A549 (cell line): ENCODE results near the gene TTLL9. TPM values are rescaled to one million over a fixed set of nuclear protein-coding genes. Genes with fewer than 3 reads are reported as not detected.

ENCODE experiments used
- ATAC-seq, 2 experiments: fragments of 200-7000 bp in 1 of 2; fragments of >200 bp in 1 of 2; cut with Nextera tagmentation in 1 of 2; cut with Tn5 transposase in 1 of 2; 3 replicates each; pipeline versions ENCODE4 v1.8.0 to v1.9.1; 2018 to 2020; ENCODE audit warnings: mild to moderate bottlenecking in 1 of 2, moderate library complexity in 1 of 2
- CTCF ChIA-PET: fragments of 300-600 bp; sonication (Branson Sonifier 250); formaldehyde crosslinking; extraction: SDS; loops from one replicate; lab custom pipeline; 2021; ENCODE audit warnings: antibody characterized with exemption, inconsistent platforms; lab: Yijun Ruan, JAX
- POLR2A ChIA-PET: fragments of 350-600 bp; formaldehyde crosslinking; extraction: SDS; loops from one replicate; lab custom pipeline; 2021; ENCODE audit warnings: antibody characterized with exemption, inconsistent platforms; lab: Yijun Ruan, JAX
- DNase-seq, 2 experiments: peaks; one replicate each; pipeline versions ENCODE4 v3.0.0 to v3.0.0-alpha.2; 2011 to 2016; ENCODE audit warnings: low read depth in 1 of 2, low spot score in 1 of 2
- FAIRE-seq: peaks from 2 replicates; lab custom pipeline; 2011; peaks lifted over from hg19 to GRCh38; lab: Jason Lieb, UNC
- H3K27ac ChIP-seq, 2 experiments: fragments of >200 bp; sonication (Bioruptor Twin); formaldehyde crosslinking; 3 replicates each; pipeline ENCODE4 v1.5.1; 2016 to 2017
- H3K4me1 ChIP-seq: fragments of >200 bp; sonication (Bioruptor Twin); formaldehyde crosslinking; 3 replicates; pipeline ENCODE4 v1.6.1; 2016
- H3K4me2 ChIP-seq: fragments of >200 bp; sonication (Bioruptor Twin); formaldehyde crosslinking; 3 replicates; pipeline ENCODE4 v1.6.1; 2016
- H3K4me3 ChIP-seq: fragments of >200 bp; sonication (Bioruptor Twin); formaldehyde crosslinking; 3 replicates; pipeline ENCODE4 v1.5.1; 2016
- H3K9me3 ChIP-seq: fragments of >200 bp; sonication (Bioruptor Twin); formaldehyde crosslinking; 3 replicates; pipeline ENCODE4 v1.6.1; 2016
- BHLHE40 ChIP-seq: IDR thresholded peaks from 2 replicates; pipeline ENCODE4 v1.6.1; 2012; ENCODE audit warnings: low read depth, low read length, inconsistent platforms
- CTCF ChIP-seq: fragments of >200 bp; sonication (Bioruptor Twin); formaldehyde crosslinking; IDR thresholded peaks from 3 replicates; pipeline ENCODE4 v1.5.1; 2016
- EHF ChIP-seq: fragments of 250-450 bp; sonication (Bioruptor Pico); IDR thresholded peaks from 2 replicates; pipeline ENCODE4 v1.5.0; 2020; ENCODE audit warnings: mild to moderate bottlenecking
- FOSB ChIP-seq: fragments of 250-450 bp; sonication (Bioruptor Pico); IDR thresholded peaks from 2 replicates; pipeline ENCODE4 v1.5.0; 2020; ENCODE audit warnings: mild to moderate bottlenecking, moderate library complexity
- HEYL ChIP-seq: fragments of 250-450 bp; sonication (Bioruptor Pico); IDR thresholded peaks from 2 replicates; pipeline ENCODE4 v1.8.0; 2021; ENCODE audit warnings: mild to moderate bottlenecking, moderate library complexity
- HOXB13 ChIP-seq: fragments of 250-450 bp; sonication (Bioruptor Pico); IDR thresholded peaks from 2 replicates; pipeline ENCODE4 v1.5.0; 2020; ENCODE audit warnings: low read depth, mild to moderate bottlenecking, moderate library complexity
- HOXB5 ChIP-seq: fragments of 250-450 bp; sonication (Bioruptor Pico); IDR thresholded peaks from 2 replicates; pipeline ENCODE4 v1.5.0; 2020; ENCODE audit warnings: mild to moderate bottlenecking, moderate library complexity
- JUN ChIP-seq, 2 experiments: fragments of >200 bp; sonication (Bioruptor Twin); formaldehyde crosslinking; IDR thresholded peaks; 2 replicates in 1 of 2; 3 replicates in 1 of 2; pipeline ENCODE4 v1.6.1; 2016 to 2017
- JUNB ChIP-seq: fragments of >200 bp; sonication (Bioruptor Twin); formaldehyde crosslinking; IDR thresholded peaks from 2 replicates; pipeline ENCODE4 v1.6.1; 2016
- MAZ ChIP-seq: fragments of 150-350 bp; IDR thresholded peaks from 2 replicates; pipeline ENCODE4 v1.6.1; 2014; ENCODE audit warnings: antibody characterized with exemption, low read depth, low read length, borderline replicate concordance
- NFE2L2 ChIP-seq: fragments of 150-350 bp; conservative IDR thresholded peaks from 2 replicates; pipeline ENCODE4 v1.6.1; 2014; ENCODE audit warnings: low read length
- PHF8 ChIP-seq: fragments of 200-600 bp; sonication (generic); IDR thresholded peaks from 2 replicates; pipeline ENCODE4 v1.6.1; 2016; ENCODE audit warnings: low read depth, mild to moderate bottlenecking, antibody characterized with exemption, moderate library complexity, borderline replicate concordance
- POLR2A ChIP-seq: IDR thresholded peaks from 2 replicates; pipeline ENCODE4 v1.6.1; 2012; ENCODE audit warnings: mild to moderate bottlenecking, low read length
- RARB ChIP-seq: fragments of 250-450 bp; sonication (Bioruptor Pico); IDR thresholded peaks from 2 replicates; pipeline ENCODE4 v1.8.0; 2021; ENCODE audit warnings: mild to moderate bottlenecking, moderate library complexity
- SMC3 ChIP-seq: fragments of >200 bp; sonication (Bioruptor Twin); formaldehyde crosslinking; IDR thresholded peaks from 3 replicates; pipeline ENCODE4 v1.6.1; 2018; ENCODE audit warnings: inconsistent platforms
- SREBF2 ChIP-seq: fragments of 450-650 bp; IDR thresholded peaks from 2 replicates; pipeline ENCODE4 v1.6.1; 2014; ENCODE audit warnings: mild to moderate bottlenecking, moderate library complexity
- TFCP2L1 ChIP-seq: fragments of 250-450 bp; sonication (Bioruptor Pico); IDR thresholded peaks from 2 replicates; pipeline ENCODE4 v1.5.0; 2021; ENCODE audit warnings: mild to moderate bottlenecking
- TP53 ChIP-seq: fragments of 250-450 bp; sonication (Bioruptor Pico); IDR thresholded peaks from 2 replicates; pipeline ENCODE4 v1.5.0; 2021; ENCODE audit warnings: mild to moderate bottlenecking, moderate library complexity
- ZNF302 ChIP-seq: fragments of 250-450 bp; sonication (Bioruptor Pico); IDR thresholded peaks from 2 replicates; pipeline ENCODE4 v1.9.0; 2021; ENCODE audit warnings: inconsistent platforms, mild to moderate bottlenecking, moderate library complexity
- WGBS: methylation state at CpG from one replicate; pipeline ENCODE4 v1.1.6; 2017; ENCODE audit errors: missing lambda C conversion rate; 5-methylcytosine and 5-hydroxymethylcytosine counted together
- polyA plus RNA-seq, 4 experiments: library from polyadenylated mRNA; depleted of rRNA in 3 of 4; stranded (reverse); fragments of >200 nt; fragmentation: RNase III in 1 of 4; extraction: RNeasy Plus Mini Kit Qiagen cat#74134 plus additional on column Dnase treatment in 1 of 4; gene quantifications; 2 replicates in 3 of 4; 3 replicates in 1 of 4; pipeline ENCODE4 v1.2.3, GENCODE V29; 2011 to 2017
- TF ChIP-seq, protein P1 (sequence below): fragments of >200 bp; sonication (Bioruptor Twin); formaldehyde crosslinking; IDR thresholded peaks from 3 replicates; pipeline ENCODE4 v1.6.1; 2016
- TF ChIP-seq, protein P2 (sequence below): IDR thresholded peaks from 2 replicates; pipeline ENCODE4 v1.6.1; 2012
- TF ChIP-seq, protein P3 (sequence below): IDR thresholded peaks from 2 replicates; pipeline ENCODE4 v1.6.1; 2012
- TF ChIP-seq, protein P4 (sequence below): fragments of 250-450 bp; sonication (Bioruptor Pico); IDR thresholded peaks from 2 replicates; pipeline ENCODE4 v1.5.0; 2021; ENCODE audit warnings: mild to moderate bottlenecking, moderate library complexity, borderline replicate concordance

TTLL9 gene
- polyA plus RNA-seq, 2 of the 4 experiments (the other 2 are of a cell fraction) = 0.06 to 0.15 TPM

- ChIA-PET POLR2A (no interaction called here), CTCF (interaction anchor here (0.6 to 2.5 kb wide), 8 partner anchors 10 to 168 kb away, joined by 3 to 9 read pairs (median 3); partner anchors contain the start of gene PDRG1)
- 46% methylated on average over 13 of the region's 13 CpGs for WGBS
Observed at GRCh38 chr20:31923388-31924331, 53.2 kb downstream of the TTLL9 start.

GRCh38 chr20:31924561-31924960 is 54.1 kb downstream of the TTLL9 start:
- no peak overlapping the region for H3K4me2 ChIP-seq
- TF ChIP-seq, protein P1, sequence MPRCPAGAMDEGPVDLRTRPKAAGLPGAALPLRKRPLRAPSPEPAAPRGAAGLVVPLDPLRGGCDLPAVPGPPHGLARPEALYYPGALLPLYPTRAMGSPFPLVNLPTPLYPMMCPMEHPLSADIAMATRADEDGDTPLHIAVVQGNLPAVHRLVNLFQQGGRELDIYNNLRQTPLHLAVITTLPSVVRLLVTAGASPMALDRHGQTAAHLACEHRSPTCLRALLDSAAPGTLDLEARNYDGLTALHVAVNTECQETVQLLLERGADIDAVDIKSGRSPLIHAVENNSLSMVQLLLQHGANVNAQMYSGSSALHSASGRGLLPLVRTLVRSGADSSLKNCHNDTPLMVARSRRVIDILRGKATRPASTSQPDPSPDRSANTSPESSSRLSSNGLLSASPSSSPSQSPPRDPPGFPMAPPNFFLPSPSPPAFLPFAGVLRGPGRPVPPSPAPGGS = no peak
- TF ChIP-seq POLR2A (no peak), RARB (no peak), SREBF2 (no peak), NFE2L2 (no peak)
- TF ChIP-seq, protein P2, sequence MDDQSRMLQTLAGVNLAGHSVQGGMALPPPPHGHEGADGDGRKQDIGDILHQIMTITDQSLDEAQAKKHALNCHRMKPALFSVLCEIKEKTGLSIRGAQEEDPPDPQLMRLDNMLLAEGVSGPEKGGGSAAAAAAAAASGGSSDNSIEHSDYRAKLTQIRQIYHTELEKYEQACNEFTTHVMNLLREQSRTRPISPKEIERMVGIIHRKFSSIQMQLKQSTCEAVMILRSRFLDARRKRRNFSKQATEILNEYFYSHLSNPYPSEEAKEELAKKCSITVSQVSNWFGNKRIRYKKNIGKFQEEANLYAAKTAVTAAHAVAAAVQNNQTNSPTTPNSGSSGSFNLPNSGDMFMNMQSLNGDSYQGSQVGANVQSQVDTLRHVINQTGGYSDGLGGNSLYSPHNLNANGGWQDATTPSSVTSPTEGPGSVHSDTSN = no peak
- ATAC-seq (no peak), DNase-seq (no peak), FAIRE-seq (no peak)
- H3K4me1 ChIP-seq = no peaks in the 10 kb centered on the region
- no peak overlapping the region for H3K4me3 ChIP-seq
- ChIA-PET CTCF (interaction anchor here (1.0 to 2.5 kb wide), 5 partner anchors 10 to 101 kb away, joined by 3 to 9 read pairs (median 5); partner anchors contain the start of gene PDRG1), POLR2A (no interaction called here)
- no peaks in the 10 kb centered on the region for H3K9me3 ChIP-seq
- H3K27ac ChIP-seq = no peak overlapping the region
- WGBS = 75% methylated on average over 8 of the region's 8 CpGs

More at GRCh38 chr20:31923388-31924331, 53.2 kb downstream of the TTLL9 start:
- no peak for TF ChIP-seq JUNB
- no peak for TF ChIP-seq HEYL (CRISPR knock-in tag)
- no peak for TF ChIP-seq CTCF
- TF ChIP-seq, protein P3, sequence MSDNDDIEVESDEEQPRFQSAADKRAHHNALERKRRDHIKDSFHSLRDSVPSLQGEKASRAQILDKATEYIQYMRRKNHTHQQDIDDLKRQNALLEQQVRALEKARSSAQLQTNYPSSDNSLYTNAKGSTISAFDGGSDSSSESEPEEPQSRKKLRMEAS = no peak
- TF ChIP-seq, protein P1 = no peak
- no peak for TF ChIP-seq JUN (IDR thresholded peaks at IDR 0.05)
- no peak for TF ChIP-seq FOSB (CRISPR knock-in tag)
- TF ChIP-seq ZNF302 (CRISPR knock-in tag) = no peak
- no peak for TF ChIP-seq SMC3
- TF ChIP-seq, protein P4, sequence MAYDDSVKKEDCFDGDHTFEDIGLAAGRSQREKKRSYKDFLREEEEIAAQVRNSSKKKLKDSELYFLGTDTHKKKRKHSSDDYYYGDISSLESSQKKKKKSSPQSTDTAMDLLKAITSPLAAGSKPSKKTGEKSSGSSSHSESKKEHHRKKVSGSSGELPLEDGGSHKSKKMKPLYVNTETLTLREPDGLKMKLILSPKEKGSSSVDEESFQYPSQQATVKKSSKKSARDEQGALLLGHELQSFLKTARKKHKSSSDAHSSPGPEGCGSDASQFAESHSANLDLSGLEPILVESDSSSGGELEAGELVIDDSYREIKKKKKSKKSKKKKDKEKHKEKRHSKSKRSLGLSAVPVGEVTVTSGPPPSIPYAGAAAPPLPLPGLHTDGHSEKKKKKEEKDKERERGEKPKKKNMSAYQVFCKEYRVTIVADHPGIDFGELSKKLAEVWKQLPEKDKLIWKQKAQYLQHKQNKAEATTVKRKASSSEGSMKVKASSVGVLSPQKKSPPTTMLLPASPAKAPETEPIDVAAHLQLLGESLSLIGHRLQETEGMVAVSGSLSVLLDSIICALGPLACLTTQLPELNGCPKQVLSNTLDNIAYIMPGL (CRISPR knock-in tag) = no peak
- no peak for TF ChIP-seq MAZ
- no peak for TF ChIP-seq EHF
- TF ChIP-seq BHLHE40 = no peak
- TF ChIP-seq TP53 (CRISPR knock-in tag) = no peak
- TF ChIP-seq POLR2A = no peak
- TF ChIP-seq TFCP2L1 = no peak
- no peak for TF ChIP-seq RARB
- no peak for TF ChIP-seq PHF8
- no peak for TF ChIP-seq HOXB5 (CRISPR knock-in tag)
- TF ChIP-seq HOXB13 (CRISPR knock-in tag) = no peak
- Histone ChIP-seq H3K4me3 (no peak overlapping the region), H3K4me1 (no peaks in the 10 kb centered on the region), H3K27ac (no peak overlapping the region), H3K4me2 (no peak overlapping the region), H3K9me3 (no peaks in the 10 kb centered on the region)
- FAIRE-seq = no peak
- DNase-seq = no peak
- ATAC-seq = no peak
